WERI-Rb-1 (cell line): Measurements from ENCODE around the gene RASL12.

ENCODE experiments used
- DNase-seq: peaks from one replicate; pipeline ENCODE4 v3.0.0-alpha.2; 2020
- H3K27ac ChIP-seq: fragments of 250-450 bp; sonication (Bioruptor Pico); 2 replicates; pipeline ENCODE4 v1.5.1; 2020; ENCODE audit warnings: mild to moderate bottlenecking, moderate library complexity
- H3K27me3 ChIP-seq: fragments of 250-450 bp; sonication (Bioruptor Pico); 2 replicates; pipeline ENCODE4 v1.5.1; 2021; ENCODE audit warnings: mild to moderate bottlenecking, low read depth, moderate library complexity; ENCODE audit not compliant: insufficient read depth, severe bottlenecking
- H3K36me3 ChIP-seq: fragments of 250-450 bp; sonication (Bioruptor Pico); 2 replicates; pipeline ENCODE4 v1.5.1; 2020; ENCODE audit warnings: mild to moderate bottlenecking, moderate library complexity
- H3K4me3 ChIP-seq: 2 replicates; pipeline ENCODE4 v1.5.1; 2011; ENCODE audit warnings: low read depth, mild to moderate bottlenecking, control low read depth, low read length
- H3K9me3 ChIP-seq: fragments of 250-450 bp; sonication (Bioruptor Pico); 2 replicates; pipeline ENCODE4 v1.5.1; 2021; ENCODE audit warnings: mild to moderate bottlenecking, moderate library complexity; ENCODE audit not compliant: severe bottlenecking
- CTCF ChIP-seq: IDR thresholded peaks from 2 replicates; pipeline ENCODE4 v1.5.1; 2011; ENCODE audit warnings: low read depth, mild to moderate bottlenecking, control low read depth, inconsistent platforms, low read length

The RASL12 gene

GRCh38 chr15:65008983-65009382, 58.8 kb downstream of the RASL12 start:
- TF ChIP-seq CTCF = peak; percentile 28; the same call in 1 of the 2 replicates
- Histone ChIP-seq H3K9me3 (no peaks in the 10 kb centered on the region), H3K4me3 (no peak overlapping the region), H3K27me3 (no peaks in the 10 kb centered on the region), H3K27ac (no peak overlapping the region), H3K36me3 (peaks cover 6% of the 10 kb centered on the region)
- DNase-seq = no peak

GRCh38 chr15:65006876-65007275, 60.9 kb downstream of the RASL12 start:
- DNase-seq = no peak
- H3K36me3 ChIP-seq = peaks cover 4% of the 10 kb centered on the region
- no peak overlapping the region for H3K4me3 ChIP-seq
- H3K27ac ChIP-seq = no peak overlapping the region
- TF ChIP-seq CTCF = no peak
- no peaks in the 10 kb centered on the region for H3K9me3 ChIP-seq
- no peaks in the 10 kb centered on the region for H3K27me3 ChIP-seq

- TF ChIP-seq CTCF = no peak
- no peak overlapping the region for H3K4me3 ChIP-seq
- no peaks in the 10 kb centered on the region for H3K9me3 ChIP-seq
- H3K27me3 ChIP-seq = no peaks in the 10 kb centered on the region
- no peak for DNase-seq
- H3K27ac ChIP-seq = no peak overlapping the region
- peaks cover 4% of the 10 kb centered on the region for H3K36me3 ChIP-seq
Observed at GRCh38 chr15:65004993-65005392, 62.8 kb downstream of the RASL12 start.
